ENCODE results near the gene INAVA.

The INAVA gene

GRCh38 chr1:200894712-200895442 lies at the start of gene INAVA:
Gene INAVA (plus strand): TSS chr1:200894900. CDS start chr1:200898401, 3,501 bp downstream.
- Histone ChIP-seq H3K9me3 (ENCODE audit: severe bottlenecking) (no peaks in the 10 kb centered on the region), H3K36me3 (peaks cover under 1% of the 10 kb centered on the region; the same call in 1 of the 2 replicates), H3K27me3 (ENCODE audit: insufficient read depth, low read depth, severe bottlenecking) (no peaks in the 10 kb centered on the region), H3K27ac (peak within 1 kb of the TSS; percentile 7; the same call in 1 of the 2 replicates), H3K4me3 (ENCODE audit: low read depth, low read length) (no peak within 1 kb of the TSS)
- peak; percentile 62 for DNase-seq
- TF ChIP-seq, protein P1, sequence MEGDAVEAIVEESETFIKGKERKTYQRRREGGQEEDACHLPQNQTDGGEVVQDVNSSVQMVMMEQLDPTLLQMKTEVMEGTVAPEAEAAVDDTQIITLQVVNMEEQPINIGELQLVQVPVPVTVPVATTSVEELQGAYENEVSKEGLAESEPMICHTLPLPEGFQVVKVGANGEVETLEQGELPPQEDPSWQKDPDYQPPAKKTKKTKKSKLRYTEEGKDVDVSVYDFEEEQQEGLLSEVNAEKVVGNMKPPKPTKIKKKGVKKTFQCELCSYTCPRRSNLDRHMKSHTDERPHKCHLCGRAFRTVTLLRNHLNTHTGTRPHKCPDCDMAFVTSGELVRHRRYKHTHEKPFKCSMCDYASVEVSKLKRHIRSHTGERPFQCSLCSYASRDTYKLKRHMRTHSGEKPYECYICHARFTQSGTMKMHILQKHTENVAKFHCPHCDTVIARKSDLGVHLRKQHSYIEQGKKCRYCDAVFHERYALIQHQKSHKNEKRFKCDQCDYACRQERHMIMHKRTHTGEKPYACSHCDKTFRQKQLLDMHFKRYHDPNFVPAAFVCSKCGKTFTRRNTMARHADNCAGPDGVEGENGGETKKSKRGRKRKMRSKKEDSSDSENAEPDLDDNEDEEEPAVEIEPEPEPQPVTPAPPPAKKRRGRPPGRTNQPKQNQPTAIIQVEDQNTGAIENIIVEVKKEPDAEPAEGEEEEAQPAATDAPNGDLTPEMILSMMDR (IDR thresholded peaks at IDR 0.05; ENCODE audit: low read depth, low read length) = peak; percentile 53

DNA sequence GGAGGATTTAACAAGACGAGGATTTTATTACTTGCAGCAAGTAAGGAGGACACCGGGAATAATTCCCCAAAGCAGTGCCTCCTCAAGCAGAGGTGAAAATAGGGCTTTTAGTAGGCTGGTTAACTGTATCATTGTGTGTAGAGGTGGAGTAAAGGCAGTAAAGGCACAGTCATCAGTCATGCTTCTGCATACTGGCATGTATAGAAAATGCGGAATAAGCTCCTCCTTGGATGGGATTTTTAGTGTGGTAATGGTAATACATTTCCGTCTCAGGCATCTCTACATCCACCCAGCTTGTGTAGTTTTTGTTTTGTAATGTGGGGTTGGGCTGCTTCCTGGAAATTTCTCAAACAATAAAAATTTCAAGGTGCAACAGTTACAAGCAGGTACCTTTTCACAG lies 49.3 kb upstream of the INAVA start:
- no peak for DNase-seq
- TF ChIP-seq, protein P1 (IDR thresholded peaks at IDR 0.05; ENCODE audit: low read depth, low read length) = no peak
- no peak overlapping the region for H3K27ac ChIP-seq
- H3K36me3 ChIP-seq = peaks cover 94% of the 10 kb centered on the region
- H3K27me3 ChIP-seq (ENCODE audit: insufficient read depth, low read depth, severe bottlenecking) = no peaks in the 10 kb centered on the region
- no peaks in the 10 kb centered on the region for H3K9me3 ChIP-seq (ENCODE audit: severe bottlenecking)
- no peak overlapping the region for H3K4me3 ChIP-seq (ENCODE audit: low read depth, low read length)

GRCh38 chr1:200846398-200846797 lies 48.3 kb upstream of the INAVA start:
- peaks cover 98% of the 10 kb centered on the region for H3K36me3 ChIP-seq
- no peak overlapping the region for H3K4me3 ChIP-seq (ENCODE audit: low read depth, low read length)
- TF ChIP-seq, protein P1 (IDR thresholded peaks at IDR 0.05; ENCODE audit: low read depth, low read length) = no peak
- no peak for DNase-seq
- H3K27me3 ChIP-seq (ENCODE audit: insufficient read depth, low read depth, severe bottlenecking) = no peaks in the 10 kb centered on the region
- no peaks in the 10 kb centered on the region for H3K9me3 ChIP-seq (ENCODE audit: severe bottlenecking)
- no peak overlapping the region for H3K27ac ChIP-seq

GRCh38 chr1:200849430-200849829 lies 45.3 kb upstream of the INAVA start:
- Histone ChIP-seq H3K36me3 (peaks cover 94% of the 10 kb centered on the region), H3K27ac (no peak overlapping the region), H3K27me3 (ENCODE audit: insufficient read depth, low read depth, severe bottlenecking) (no peaks in the 10 kb centered on the region), H3K9me3 (ENCODE audit: severe bottlenecking) (no peaks in the 10 kb centered on the region), H3K4me3 (ENCODE audit: low read depth, low read length) (no peak overlapping the region)
- DNase-seq = no peak
- TF ChIP-seq, protein P1 (IDR thresholded peaks at IDR 0.05; ENCODE audit: low read depth, low read length) = no peak

DNA sequence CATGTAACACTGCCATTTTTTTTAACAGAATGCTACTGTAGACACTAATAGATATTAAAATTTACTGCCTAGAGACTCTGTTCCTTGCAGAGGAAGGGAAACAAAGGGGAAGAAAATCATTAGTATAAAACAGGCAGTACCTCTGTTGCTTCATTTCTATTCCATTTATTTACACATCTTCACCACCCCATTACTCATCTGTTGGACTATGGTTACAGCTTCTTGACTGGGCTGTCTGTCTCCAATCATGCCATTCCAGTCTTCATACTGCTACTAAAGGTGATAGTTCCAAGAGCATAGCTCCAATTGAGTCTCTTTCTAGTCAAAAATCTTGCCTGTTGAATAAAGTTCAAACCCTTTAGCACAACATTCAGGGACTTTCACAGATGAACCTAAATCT lies 44.1 kb upstream of the INAVA start:
- TF ChIP-seq, protein P1 (IDR thresholded peaks at IDR 0.05; ENCODE audit: low read depth, low read length) = no peak
- peaks cover 93% of the 10 kb centered on the region for H3K36me3 ChIP-seq
- no peak overlapping the region for H3K27ac ChIP-seq
- no peaks in the 10 kb centered on the region for H3K9me3 ChIP-seq (ENCODE audit: severe bottlenecking)
- H3K27me3 ChIP-seq (ENCODE audit: insufficient read depth, low read depth, severe bottlenecking) = no peaks in the 10 kb centered on the region
- H3K4me3 ChIP-seq (ENCODE audit: low read depth, low read length) = no peak overlapping the region
- DNase-seq = no peak

Data from WERI-Rb-1 (cell line).